GM19397 (cell line): Measurements from ENCODE around the gene CACFD1.
A peak's percentile ranks its signal among the peaks of the same experiment; 100 is the strongest.

Experiments
- ATAC-seq: cut with Tn5 transposase; IDR thresholded peaks from one replicate; pipeline ENCODE4 v1.9.1; 2021; ENCODE audit warnings: mild to moderate bottlenecking, moderate library complexity; ENCODE audit not compliant: unreplicated experiment

CACFD1 gene

GRCh38 chr9:133459476-133460404 is at the start of gene CACFD1:
TSS of gene CACFD1 (plus strand) at chr9:133459978. CDS start at chr9:133460067, 89 bp downstream.
- ATAC-seq, result peak; percentile 73

GRCh38 chr9:133415170-133415569 is 44.6 kb upstream of the CACFD1 start:
- no peak for ATAC-seq

GRCh38 chr9:133417541-133418461 is 42.0 kb upstream of the CACFD1 start, which contains the start of gene REXO4:
TSS of gene REXO4 (minus strand) at chr9:133418010. CDS start at chr9:133417844, 166 bp downstream.
- peak; percentile 76 for ATAC-seq

- ATAC-seq, result no peak
Observed at GRCh38 chr9:133419005-133419404, 40.8 kb upstream of the CACFD1 start.

- ATAC-seq, result no peak
Observed at GRCh38 chr9:133420392-133420827, 39.4 kb upstream of the CACFD1 start.

GRCh38 chr9:133421615-133422542 is 37.9 kb upstream of the CACFD1 start, which contains the start of gene ADAMTS13:
TSS of gene ADAMTS13 (plus strand) at chr9:133422367. CDS start at chr9:133422444, 77 bp downstream.
- no peak for ATAC-seq

- no peak for ATAC-seq
Observed at GRCh38 chr9:133423216-133423615, 36.6 kb upstream of the CACFD1 start.

- no peak for ATAC-seq
Observed at GRCh38 chr9:133424187-133424586, 35.6 kb upstream of the CACFD1 start.

- no peak for ATAC-seq
Observed at GRCh38 chr9:133425049-133425632, 34.6 kb upstream of the CACFD1 start.

- no peak for ATAC-seq
Observed at GRCh38 chr9:133426011-133426410, 33.8 kb upstream of the CACFD1 start.

- ATAC-seq, result no peak
Observed at GRCh38 chr9:133427658-133428348, 32.0 kb upstream of the CACFD1 start.

GRCh38 chr9:133428617-133429101 is 31.1 kb upstream of the CACFD1 start:
- ATAC-seq, result no peak

- ATAC-seq, result no peak
Observed at GRCh38 chr9:133429214-133429613, 30.6 kb upstream of the CACFD1 start.

- ATAC-seq, result no peak
Observed at GRCh38 chr9:133429641-133430161, 30.1 kb upstream of the CACFD1 start.

GRCh38 chr9:133430244-133430643 is 29.5 kb upstream of the CACFD1 start:
- ATAC-seq, result no peak

- ATAC-seq, result no peak
Observed at GRCh38 chr9:133433351-133433843, 26.4 kb upstream of the CACFD1 start.

GRCh38 chr9:133436681-133437080 is 23.1 kb upstream of the CACFD1 start:
- ATAC-seq, result no peak

GRCh38 chr9:133437753-133438531 is 21.8 kb upstream of the CACFD1 start:
- ATAC-seq, result no peak
